DND-41 (cell line): ENCODE results near the gene ASB1.

Source experiments
- CTCF ChIP-seq: IDR thresholded peaks from 2 replicates; pipeline ENCODE4 v1.5.1; 2012; ENCODE audit warnings: borderline replicate concordance, low read length, moderate library complexity, mild to moderate bottlenecking; ENCODE audit not compliant: poor library complexity, severe bottlenecking; ENCODE audit errors: extremely low read depth
- EZH2 ChIP-seq: IDR thresholded peaks from 3 replicates; pipeline ENCODE4 v1.6.1; 2012; ENCODE audit warnings: borderline replicate concordance, low read depth, mild to moderate bottlenecking, moderate library complexity, low read length, inconsistent platforms; ENCODE audit not compliant: severe bottlenecking

DNA sequence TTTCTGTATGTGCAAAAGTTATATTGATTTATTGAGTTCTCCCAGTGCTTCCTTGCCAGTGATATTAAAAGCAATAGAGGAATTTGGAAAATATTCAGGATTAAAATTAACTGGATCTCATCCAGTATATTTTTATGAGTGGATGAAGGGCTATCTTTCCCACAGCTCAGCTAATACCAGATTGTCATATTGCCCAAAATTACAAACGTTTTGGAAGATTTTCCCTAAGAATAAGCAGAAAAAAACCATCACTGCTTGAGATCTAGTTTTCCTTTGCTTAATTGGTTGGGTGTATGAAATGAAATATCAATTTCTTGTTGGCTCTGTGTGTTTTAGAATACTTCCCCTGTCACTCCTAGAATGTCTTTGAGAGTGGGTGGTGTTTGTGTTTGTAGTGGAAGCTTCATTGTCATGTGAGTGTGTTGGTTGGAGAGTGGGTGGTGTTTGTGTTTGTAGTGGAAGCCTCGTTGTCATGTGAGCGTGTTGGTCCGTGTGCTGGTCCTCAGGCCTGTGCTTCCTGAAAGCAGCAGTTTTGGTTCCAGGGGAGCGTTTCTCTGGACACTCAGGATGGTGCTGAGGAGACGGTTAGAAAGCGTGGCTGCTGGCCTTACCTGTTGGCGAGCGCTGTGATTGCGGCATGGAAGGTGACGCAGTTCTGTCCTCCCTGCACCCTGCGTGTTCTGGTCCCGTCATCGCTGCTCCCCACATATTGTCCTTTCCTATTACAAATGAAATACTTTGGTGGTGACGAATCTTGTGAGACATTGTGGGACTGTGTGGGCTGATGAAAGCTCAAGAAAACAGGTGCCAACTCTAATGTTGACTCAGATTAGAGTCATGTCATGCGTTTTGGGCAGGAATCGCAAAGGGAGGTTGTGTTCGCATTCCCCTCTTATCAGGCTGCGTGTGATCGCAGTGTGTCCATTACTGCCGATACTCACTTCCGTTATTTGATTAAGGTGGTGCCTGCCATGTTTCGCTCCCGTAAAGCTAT, 12.4 kb downstream of the ASB1 start:
- TF ChIP-seq EZH2: no peak
- no peak for TF ChIP-seq CTCF
